Testis (tissue), 2 donors: ENCODE data around the gene CEP85.

Experiments used
- CTCF ChIP-seq, 3 experiments: fragments of 450-650 bp in 2 of 3; fragments of 200-600 bp in 1 of 3; sonication (generic) in 1 of 3; IDR thresholded peaks; one replicate each; pipeline ENCODE4 v1.5.1; 2016 to 2019; ENCODE audit warnings: antibody characterized with exemption in 3 of 3, mild to moderate bottlenecking in 2 of 3, moderate library complexity in 1 of 3
- POLR2A ChIP-seq: fragments of 450-650 bp; IDR thresholded peaks from one replicate; pipeline ENCODE4 v1.6.1; 2017; ENCODE audit warnings: antibody characterized with exemption, mild to moderate bottlenecking, moderate library complexity

GRCh38 chr1:26189331-26189730 is 44.7 kb upstream of the CEP85 start:
- TF ChIP-seq POLR2A (no peak), CTCF (IDR thresholded peaks at IDR 0.05) (no peak)
